HG02588 (cell line): Measurements from ENCODE around the gene LRRC26.

ENCODE experiments used
- ATAC-seq: cut with Tn5 transposase; IDR thresholded peaks from one replicate; pipeline ENCODE4 v1.9.1; 2021; ENCODE audit warnings: mild to moderate bottlenecking, moderate library complexity; ENCODE audit not compliant: unreplicated experiment

The LRRC26 gene

DNA sequence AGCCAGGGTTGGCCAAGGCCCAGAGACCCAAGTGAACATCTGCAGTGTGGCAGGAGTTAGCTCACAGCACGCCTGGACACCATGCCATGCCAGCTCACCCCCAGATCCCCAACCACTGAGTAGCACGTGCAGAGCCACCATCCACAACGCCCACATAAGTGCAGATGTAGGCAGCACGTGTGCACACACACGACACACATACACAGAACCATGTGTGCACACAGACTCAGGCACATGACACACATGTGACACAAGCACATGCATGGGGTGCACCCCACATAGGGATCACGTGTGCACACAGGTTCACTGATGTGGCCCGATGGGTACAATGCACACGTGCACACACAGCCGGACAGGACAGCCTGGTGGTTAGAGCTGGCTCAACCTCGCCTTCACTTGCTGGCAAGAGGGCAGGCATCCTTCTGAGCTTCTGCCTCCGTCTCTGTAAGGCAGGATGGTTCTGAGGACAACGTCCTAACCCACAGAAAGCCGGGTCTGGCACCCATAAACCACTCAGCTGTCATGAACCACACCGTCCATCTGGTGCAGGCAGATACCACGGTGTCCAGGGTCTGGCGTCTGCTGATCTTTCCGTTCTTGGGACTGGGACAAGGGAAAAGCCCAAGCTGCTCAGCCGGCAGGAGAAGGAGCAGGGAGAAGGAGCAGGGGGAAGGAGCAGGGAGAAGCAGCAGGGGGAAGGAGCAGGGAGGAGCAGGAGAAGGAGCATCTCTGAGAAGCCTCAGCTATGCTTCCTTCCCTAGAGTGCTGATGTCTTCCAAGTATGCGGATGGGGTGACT lies 12.0 kb downstream of the LRRC26 start:
- no peak for ATAC-seq

DNA sequence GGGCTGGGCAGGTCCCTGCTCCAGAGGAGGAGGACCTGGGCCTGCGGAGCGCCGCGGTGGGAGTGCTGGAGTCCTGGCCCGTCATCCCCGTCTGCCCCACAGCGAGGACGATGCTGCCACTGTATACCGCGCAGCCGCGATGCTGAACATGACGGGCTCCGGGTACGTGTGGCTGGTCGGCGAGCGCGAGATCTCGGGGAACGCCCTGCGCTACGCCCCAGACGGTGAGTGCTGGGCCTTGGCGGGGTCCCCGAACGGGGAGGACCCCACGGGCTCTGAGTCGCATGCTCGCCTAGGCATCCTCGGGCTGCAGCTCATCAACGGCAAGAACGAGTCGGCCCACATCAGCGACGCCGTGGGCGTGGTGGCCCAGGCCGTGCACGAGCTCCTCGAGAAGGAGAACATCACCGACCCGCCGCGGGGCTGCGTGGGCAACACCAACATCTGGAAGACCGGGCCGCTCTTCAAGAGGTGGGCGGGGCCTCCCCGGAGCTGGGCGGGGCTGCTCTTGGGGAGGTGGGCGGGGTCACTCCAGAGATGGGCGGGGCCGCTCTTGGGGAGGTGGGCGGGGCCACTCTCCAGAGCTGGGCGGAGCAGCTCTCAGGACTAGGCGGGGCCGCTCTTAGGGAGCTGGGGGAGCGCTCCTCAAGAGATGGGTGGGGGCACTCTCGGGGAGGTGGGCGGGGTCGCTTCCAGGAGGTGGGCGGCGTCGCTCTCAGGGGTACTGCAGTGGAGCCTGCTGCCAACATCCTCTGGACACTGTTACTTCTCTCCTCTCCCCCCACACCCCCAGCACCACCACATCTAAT lies 13.1 kb downstream of the LRRC26 start:
- no peak for ATAC-seq

DNA sequence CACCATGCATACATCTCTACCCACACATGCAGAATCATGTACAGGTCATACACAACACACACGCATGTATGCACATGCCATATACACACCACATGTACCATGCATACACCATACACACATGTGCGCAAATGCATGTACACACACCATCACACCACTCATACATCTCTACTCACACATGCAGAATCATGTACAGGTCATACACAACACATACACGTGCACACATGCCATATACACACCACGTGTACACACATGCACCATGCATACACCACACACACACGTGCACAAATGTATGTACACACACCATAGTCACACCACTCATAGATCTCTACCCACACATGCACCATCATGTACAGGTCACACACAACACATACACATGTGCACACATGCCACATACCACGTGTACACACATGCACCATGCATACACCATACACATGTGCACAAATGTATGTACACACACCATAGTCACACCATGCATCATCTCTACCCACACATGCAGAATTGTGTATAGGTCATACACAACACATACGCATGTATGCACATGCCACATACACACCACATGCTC lies 16.9 kb downstream of the LRRC26 start:
- ATAC-seq, result no peak

- peak; percentile 35 for ATAC-seq
Measured at GRCh38 chr9:137150617-137151457, 19.0 kb downstream of the LRRC26 start.

GRCh38 chr9:137149942-137150616 lies 19.8 kb downstream of the LRRC26 start:
- ATAC-seq, result peak; percentile 14

DNA sequence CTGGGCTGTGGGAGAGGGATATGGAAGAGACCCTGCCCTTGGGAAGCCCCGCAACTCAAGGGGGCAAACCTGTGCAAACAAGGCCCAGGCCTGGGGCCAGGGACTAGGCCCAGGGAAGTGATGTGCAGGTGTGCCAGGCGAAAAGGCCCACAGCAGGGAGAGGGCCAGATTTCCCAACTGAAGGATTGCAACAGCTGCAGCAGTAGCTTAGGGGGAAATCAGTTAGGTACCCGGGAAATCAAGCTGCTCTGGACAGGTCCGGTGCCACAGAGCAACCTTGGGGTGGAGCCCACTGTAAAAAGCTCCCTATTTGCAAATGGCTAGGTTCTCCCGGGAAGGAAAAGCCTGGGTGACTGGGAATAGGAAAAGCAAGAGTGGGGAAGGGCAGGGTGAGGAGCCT lies 20.5 kb downstream of the LRRC26 start:
- ATAC-seq, result no peak

GRCh38 chr9:137148661-137149060 lies 21.2 kb downstream of the LRRC26 start:
- no peak for ATAC-seq

DNA sequence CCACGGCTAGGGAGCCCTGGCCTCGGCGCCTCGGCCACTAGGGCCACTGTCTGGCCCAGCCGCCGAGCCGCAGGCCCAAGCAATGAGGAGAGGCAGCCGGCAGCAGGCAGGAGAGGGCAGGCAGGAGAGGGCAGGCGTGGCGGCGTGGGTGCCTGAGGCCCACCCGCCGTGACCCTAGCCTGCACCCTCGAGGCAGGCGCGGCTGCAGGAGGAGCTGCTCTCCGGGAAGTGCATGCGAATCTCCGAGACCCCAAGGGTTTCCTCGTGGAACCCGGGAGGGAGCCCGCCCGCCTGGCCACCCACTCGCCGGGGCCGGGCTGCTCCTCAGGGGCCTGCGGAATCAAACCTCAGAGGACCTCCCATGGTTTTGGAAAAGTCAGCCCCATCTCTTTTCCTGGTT lies 21.6 kb downstream of the LRRC26 start:
- ATAC-seq, result no peak

DNA sequence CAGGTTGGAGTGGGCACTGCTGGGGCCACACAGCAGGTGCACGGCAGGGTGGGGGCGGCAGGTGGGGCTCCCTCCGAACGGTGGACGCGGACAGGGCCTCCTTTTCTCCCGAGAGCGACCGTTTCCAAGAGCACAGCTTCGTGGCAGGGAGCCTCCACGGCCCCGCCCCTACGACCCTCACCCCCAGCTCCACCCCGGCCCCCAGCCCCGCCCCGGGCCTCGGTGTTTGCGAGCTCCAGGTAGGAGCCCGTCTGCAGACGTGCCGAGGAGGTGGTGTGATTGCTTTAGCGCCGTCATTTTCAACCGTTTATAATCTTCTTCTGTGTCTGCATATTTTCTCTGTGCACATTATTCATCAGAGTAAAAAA lies 22.1 kb downstream of the LRRC26 start:
- no peak for ATAC-seq

DNA sequence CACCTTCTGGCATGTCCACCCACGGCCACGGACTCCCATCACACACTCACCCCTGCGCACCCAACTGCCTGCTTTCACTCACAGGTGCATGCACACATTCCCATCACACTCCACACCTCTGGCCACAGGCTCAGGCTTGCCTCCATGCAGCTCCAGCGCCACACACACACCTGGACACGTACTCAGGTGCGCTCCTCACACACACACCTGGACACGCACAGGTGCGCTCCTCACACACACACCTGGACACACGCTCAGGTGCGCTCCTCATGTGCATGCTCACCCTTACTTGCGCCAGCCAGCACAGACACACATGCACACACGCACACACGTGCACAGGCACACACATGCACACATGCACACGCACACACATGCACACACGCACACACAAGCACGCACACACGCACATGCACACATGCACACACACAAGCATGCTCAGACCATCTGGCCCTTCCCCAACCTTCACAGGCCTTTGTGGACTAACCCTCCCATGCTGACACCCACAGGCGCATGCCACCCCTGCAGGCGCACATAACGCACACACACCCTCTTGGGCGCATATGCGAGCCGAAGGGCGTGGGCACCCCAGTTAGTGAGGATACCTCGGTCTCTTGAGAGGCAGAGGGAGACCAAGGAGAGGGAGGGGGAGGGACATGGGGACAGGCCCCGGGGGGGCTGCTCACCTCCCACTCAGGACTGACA lies 22.6 kb downstream of the LRRC26 start:
- ATAC-seq, result no peak

GRCh38 chr9:137146527-137146918 lies 23.3 kb downstream of the LRRC26 start:
- no peak for ATAC-seq

DNA sequence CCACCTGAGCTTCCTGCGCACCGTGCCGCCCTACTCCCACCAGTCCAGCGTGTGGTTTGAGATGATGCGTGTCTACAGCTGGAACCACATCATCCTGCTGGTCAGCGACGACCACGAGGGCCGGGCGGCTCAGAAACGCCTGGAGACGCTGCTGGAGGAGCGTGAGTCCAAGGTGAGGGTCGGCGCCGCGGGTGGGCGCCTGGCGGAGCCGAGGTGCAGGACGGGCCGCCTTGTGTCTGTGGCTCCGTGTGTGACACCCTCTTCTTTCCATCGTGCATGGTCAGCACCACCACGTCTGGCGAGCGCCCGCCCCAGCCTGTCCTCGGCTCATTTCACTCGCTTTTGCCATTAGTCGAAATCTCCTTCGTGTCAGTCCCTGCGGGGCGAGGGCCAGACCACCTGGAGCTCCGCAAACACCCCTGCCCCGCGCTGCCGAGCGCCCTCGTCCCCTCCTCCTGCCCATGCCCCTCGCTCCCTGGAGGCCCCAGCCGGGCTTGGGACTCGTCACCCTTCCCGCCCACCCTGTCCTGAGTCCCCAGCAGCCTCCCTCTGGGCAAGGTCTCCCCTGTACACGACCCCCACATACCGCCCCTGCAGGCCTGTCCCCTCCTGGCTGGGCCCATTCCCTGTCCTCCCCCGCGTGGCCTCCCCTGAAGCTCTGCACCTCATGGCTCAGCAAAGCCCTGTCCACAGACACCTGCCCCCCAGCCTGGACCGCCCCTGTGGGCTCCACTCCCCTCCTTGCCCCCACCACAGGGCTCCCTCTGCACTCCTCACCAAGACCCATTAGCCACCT lies 23.9 kb downstream of the LRRC26 start:
- ATAC-seq, result no peak

GRCh38 chr9:137143459-137143858 lies 26.4 kb downstream of the LRRC26 start:
- ATAC-seq, result no peak

- ATAC-seq, result no peak
Measured at GRCh38 chr9:137141976-137142936, 27.6 kb downstream of the LRRC26 start.

- ATAC-seq, result no peak
Measured at GRCh38 chr9:137141050-137141810, 28.6 kb downstream of the LRRC26 start.

- ATAC-seq, result no peak
Measured at GRCh38 chr9:137140151-137141012, 29.5 kb downstream of the LRRC26 start.
